ENCODE data around the gene CHD6. TPM values are rescaled to one million over a fixed set of nuclear protein-coding genes. Genes with fewer than 3 reads are reported as not detected.

Gene CHD6
- total and polyA plus RNA-seq, 8 donors = 27.7 to 68.6 (median 52.4) TPM

DNA sequence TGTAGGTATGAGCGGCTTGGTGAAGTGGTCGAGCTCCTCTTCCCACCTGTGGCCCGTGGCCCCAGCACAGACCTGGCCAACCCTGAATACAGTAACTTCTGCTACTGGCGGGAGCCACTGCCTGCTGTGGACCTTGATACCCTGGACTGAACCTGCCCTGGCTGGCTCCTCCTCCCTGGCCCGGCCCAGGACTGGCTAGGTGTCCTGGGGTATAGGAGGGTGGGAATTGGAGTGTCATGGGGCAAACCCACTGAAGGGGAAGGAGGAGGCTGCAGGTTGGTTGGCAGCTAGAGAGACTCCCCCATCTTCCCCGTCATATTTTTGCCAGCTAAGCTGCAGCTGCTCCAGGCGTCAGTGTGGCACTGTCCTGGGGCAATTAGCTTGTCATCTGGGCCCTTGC lies 259.5 kb downstream of the CHD6 start:
- H3K4me1 ChIP-seq = no peaks in the 10 kb centered on the region
- no peak overlapping the region for H3K27ac ChIP-seq
- H3K36me3 ChIP-seq = peaks cover 0 to 11% of the 10 kb centered on the region in 2 donors
- no peaks in the 10 kb centered on the region for H3K9me3 ChIP-seq
- peaks cover 0 to 2% of the 10 kb centered on the region in 2 donors for H3K27me3 ChIP-seq
- DNase-seq = peak in 1 of 4 donors; percentile 45
- ATAC-seq = no peak
- TF ChIP-seq, protein P1, sequence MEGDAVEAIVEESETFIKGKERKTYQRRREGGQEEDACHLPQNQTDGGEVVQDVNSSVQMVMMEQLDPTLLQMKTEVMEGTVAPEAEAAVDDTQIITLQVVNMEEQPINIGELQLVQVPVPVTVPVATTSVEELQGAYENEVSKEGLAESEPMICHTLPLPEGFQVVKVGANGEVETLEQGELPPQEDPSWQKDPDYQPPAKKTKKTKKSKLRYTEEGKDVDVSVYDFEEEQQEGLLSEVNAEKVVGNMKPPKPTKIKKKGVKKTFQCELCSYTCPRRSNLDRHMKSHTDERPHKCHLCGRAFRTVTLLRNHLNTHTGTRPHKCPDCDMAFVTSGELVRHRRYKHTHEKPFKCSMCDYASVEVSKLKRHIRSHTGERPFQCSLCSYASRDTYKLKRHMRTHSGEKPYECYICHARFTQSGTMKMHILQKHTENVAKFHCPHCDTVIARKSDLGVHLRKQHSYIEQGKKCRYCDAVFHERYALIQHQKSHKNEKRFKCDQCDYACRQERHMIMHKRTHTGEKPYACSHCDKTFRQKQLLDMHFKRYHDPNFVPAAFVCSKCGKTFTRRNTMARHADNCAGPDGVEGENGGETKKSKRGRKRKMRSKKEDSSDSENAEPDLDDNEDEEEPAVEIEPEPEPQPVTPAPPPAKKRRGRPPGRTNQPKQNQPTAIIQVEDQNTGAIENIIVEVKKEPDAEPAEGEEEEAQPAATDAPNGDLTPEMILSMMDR (IDR thresholded peaks at IDR 0.05) = no peak
- intact Hi-C loops (cut with DNase I) = no loop called here
- no peak overlapping the region for H3K4me3 ChIP-seq

DNA sequence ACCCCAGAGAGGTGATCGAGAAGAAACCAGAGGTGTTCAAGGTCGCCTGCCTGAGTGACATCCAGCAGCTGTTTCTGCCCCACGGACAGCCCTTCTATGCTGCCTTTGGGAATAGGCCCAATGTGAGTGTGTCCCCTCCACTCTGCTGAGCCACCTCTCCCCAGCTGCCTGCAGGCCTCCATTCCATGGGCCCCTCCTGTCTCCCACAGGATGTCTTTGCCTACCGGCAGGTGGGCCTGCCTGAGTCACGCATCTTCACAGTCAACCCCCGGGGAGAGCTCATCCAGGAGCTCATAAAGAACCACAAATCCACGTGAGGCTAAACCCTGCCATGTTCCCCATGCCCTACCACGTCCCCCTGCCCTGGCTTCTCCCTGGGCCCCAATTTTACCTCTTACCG lies 259.9 kb downstream of the CHD6 start:
- intact Hi-C loops (cut with DNase I) = no loop called here
- peaks cover 0 to 11% of the 10 kb centered on the region in 2 donors for H3K36me3 ChIP-seq
- ATAC-seq = no peak

DNA sequence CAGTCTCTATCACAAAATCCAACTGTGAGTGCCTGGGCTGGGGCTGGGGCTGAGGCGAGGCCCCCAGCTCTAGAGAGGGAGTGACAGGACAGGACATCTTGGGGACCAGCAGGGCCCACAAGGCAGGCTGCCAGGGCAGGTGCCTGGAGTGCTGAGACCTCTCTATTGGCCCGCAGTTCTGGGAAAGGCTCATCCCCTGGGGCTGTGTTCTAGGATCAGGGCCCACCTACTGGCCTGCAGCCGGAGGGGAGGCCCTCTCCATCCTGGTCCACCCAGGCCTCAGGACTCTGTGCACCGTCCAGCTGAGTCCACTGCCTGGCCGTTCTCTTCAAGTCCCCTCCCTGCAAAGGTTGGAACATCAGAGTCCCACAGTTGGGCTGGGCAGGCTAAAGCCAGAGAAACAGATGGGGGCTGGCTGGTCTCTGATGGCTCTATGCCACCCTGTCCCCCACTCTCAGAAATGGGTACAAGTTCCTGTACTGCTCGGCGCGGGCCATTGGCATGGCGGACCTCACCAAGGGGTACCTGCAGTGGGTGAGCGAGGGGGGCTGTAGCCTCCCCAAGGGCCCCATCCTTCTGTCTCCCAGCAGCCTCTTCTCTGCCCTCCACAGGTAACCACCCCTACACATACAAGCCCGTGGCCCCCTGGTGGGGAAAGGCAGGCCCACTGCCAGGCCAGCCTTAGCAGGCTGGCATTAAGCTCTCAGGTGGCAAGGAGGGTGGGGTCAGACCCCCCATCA lies 260.6 kb downstream of the CHD6 start:
- DNase-seq (peak in 1 of 4 donors; percentile 70), ATAC-seq (no peak)
- H3K27me3 ChIP-seq = no peaks in the 10 kb centered on the region
- TF ChIP-seq, protein P1 (IDR thresholded peaks at IDR 0.05) = no peak
- H3K36me3 ChIP-seq = peaks cover 0 to 12% of the 10 kb centered on the region in 2 donors
- intact Hi-C loops (cut with DNase I) = no loop called here
- no peak overlapping the region for H3K27ac ChIP-seq
- no peak overlapping the region for H3K4me3 ChIP-seq
- H3K4me1 ChIP-seq = no peaks in the 10 kb centered on the region
- no peaks in the 10 kb centered on the region for H3K9me3 ChIP-seq

More for the DNA sequence above, 259.9 kb downstream of the CHD6 start:
- Histone ChIP-seq H3K4me1 (no peaks in the 10 kb centered on the region), H3K9me3 (no peaks in the 10 kb centered on the region), H3K27ac (no peak overlapping the region), H3K4me3 (no peak overlapping the region), H3K27me3 (no peaks in the 10 kb centered on the region)
- TF ChIP-seq, protein P1 (IDR thresholded peaks at IDR 0.05) = no peak
- DNase-seq = no peak

DNA sequence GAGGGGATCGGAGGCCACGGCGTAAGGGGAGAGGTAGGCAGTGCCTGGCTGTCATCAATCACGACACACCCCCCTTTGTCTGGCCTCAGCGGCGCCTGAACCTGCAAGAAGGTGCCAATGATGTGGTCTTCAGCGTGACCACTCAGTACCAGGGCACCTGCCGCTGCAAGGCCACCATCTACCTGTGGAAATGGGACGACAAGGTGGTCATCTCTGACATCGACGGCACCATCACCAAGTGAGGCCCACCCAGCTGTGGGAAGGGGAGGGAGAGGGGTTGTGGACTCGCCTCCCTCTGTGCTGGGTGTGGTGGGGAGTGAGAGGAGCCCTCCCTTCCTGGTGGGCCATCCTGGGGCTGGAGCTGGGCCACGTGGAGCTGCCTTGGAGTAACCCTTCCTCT lies 261.2 kb downstream of the CHD6 start:
- Histone ChIP-seq H3K4me1 (no peaks in the 10 kb centered on the region), H3K27ac (no peak overlapping the region), H3K36me3 (peaks cover 0 to 19% of the 10 kb centered on the region in 2 donors), H3K9me3 (no peaks in the 10 kb centered on the region), H3K4me3 (no peak overlapping the region), H3K27me3 (no peaks in the 10 kb centered on the region)
- ATAC-seq = no peak
- DNase-seq = peak in 1 of 4 donors; percentile 52
- intact Hi-C loops (cut with DNase I) = no loop called here
- TF ChIP-seq, protein P1 (IDR thresholded peaks at IDR 0.05) = no peak

DNA sequence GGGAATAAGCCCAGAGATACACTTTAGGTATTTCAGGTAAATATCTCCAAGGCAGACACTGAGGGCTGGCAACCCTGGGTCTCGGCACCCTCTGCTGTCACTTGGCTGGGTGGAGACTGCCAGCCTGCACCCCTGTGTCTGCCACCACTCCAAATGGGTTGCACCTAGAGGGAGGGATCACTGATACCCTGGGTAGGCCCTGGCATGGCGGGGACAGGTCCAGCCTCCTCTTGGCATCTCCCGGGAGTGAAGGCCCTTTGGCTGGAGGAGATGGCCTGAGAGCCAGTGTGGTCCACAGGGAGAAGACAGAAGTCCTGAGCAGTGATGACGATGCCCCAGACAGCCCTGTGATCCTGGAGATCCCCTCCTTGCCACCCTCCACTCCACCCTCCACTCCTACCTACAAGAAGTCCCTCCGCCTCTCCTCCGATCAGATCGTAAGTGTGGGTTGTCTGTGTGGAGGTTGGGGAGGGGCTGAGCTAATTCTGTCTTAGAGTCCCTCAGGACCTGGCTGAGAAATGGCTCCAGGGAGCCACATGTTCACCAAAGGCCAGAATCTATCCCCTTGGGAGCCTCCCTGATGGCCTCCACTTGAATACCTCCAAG lies 262.5 kb downstream of the CHD6 start:
- Histone ChIP-seq H3K27ac (no peak overlapping the region), H3K9me3 (no peaks in the 10 kb centered on the region), H3K4me3 (no peak overlapping the region), H3K27me3 (no peaks in the 10 kb centered on the region), H3K36me3 (peaks cover 0 to 19% of the 10 kb centered on the region in 2 donors), H3K4me1 (no peaks in the 10 kb centered on the region)
- intact Hi-C loops (cut with DNase I) = no loop called here
- peak in 1 of 4 donors; percentile 24 for DNase-seq
- TF ChIP-seq, protein P1 (IDR thresholded peaks at IDR 0.05) = no peak
- no peak for ATAC-seq
